ENCODE data around the gene PIK3R1. TPM values are rescaled to one million over a fixed set of nuclear protein-coding genes. Genes with fewer than 3 reads are reported as not detected.

Gene PIK3R1
- total RNA-seq, 1 donor from 2014 or later: 24.2 TPM

- Mint-ChIP-seq H3K4me3 (no peak overlapping the region), H3K9me3 (no peaks in the 10 kb centered on the region), H3K27me3 (ENCODE audit: insufficient read depth, low read depth) (no peaks in the 10 kb centered on the region), H3K27ac (no peak overlapping the region), H3K36me3 (peaks cover 52% of the 10 kb centered on the region), H3K4me1 (peaks cover 32% of the 10 kb centered on the region)
- TF ChIP-seq EZH2phosphoT487 (IDR thresholded peaks at IDR 0.05) (no peak), EZH2 (IDR thresholded peaks at IDR 0.05) (no peak), CTCF (IDR thresholded peaks at IDR 0.05) (no peak)
- Histone ChIP-seq H3K4me2 (no peak overlapping the region), H3K4me1 (no peaks in the 10 kb centered on the region), H4K20me1 (ENCODE audit: low read depth) (peaks cover 61% of the 10 kb centered on the region), H3K79me2 (ENCODE audit: low read depth) (peaks cover 22% of the 10 kb centered on the region), H2AFZ (replicated peaks) (no peak overlapping the region), H3K36me3 (no peaks in the 10 kb centered on the region), H3F3A (ENCODE audit: low read depth) (no peaks in the 10 kb centered on the region), H3K27me3 (no peaks in the 10 kb centered on the region), H3K9ac (no peak overlapping the region), H3K9me3 (ENCODE audit: low read depth) (no peaks in the 10 kb centered on the region), H3K27ac (no peak overlapping the region), H3K4me3 (no peak overlapping the region)
- no peak for DNase-seq (ENCODE audit: low spot score)
Measured at GRCh38 chr5:68226546-68227073, 11.1 kb downstream of the PIK3R1 start.

DNA sequence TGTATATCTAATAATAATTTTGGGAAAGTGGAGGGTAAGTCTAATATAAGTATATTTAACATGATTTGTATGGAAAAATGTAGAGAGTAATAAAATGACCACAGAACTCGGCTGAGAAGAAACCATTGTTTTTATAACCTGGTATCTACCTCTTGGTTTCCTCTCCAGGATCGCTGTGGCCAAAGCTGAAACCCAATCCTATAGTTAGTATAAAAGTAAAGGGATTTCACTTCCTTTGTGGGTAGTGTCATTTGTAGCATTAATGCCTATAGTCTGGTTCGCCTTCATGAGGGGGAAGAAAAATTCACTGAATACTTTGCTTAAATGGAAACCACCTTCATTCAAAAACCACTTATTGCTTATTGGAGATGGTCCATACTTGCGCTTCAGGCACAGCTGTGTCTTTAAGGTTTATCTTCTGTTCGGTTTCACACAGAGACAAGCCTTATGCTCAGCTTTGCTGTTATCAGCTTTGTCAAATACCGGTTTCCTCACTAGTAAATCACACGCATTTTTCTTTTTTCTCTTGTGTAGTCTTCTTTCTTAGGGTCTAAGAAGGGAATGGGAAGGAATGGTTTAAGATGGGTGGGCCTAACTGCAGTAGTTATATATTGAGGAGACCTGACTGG lies 12.1 kb downstream of the PIK3R1 start:
- peaks cover 46% of the 10 kb centered on the region for H3K36me3 Mint-ChIP-seq
- H3K27me3 ChIP-seq: no peaks in the 10 kb centered on the region
- no peak overlapping the region for H3K4me3 Mint-ChIP-seq
- no peaks in the 10 kb centered on the region for H3F3A ChIP-seq (ENCODE audit: low read depth)
- no peaks in the 10 kb centered on the region for H3K9me3 Mint-ChIP-seq
- no peak overlapping the region for H3K9ac ChIP-seq
- TF ChIP-seq CTCF (IDR thresholded peaks at IDR 0.05) (no peak), EZH2 (IDR thresholded peaks at IDR 0.05) (no peak), EZH2phosphoT487 (IDR thresholded peaks at IDR 0.05) (no peak)
- H3K4me2 ChIP-seq: no peak overlapping the region
- peaks cover 41% of the 10 kb centered on the region for H3K4me1 Mint-ChIP-seq
- peaks cover 66% of the 10 kb centered on the region for H4K20me1 ChIP-seq (ENCODE audit: low read depth)
- H3K27me3 Mint-ChIP-seq (ENCODE audit: insufficient read depth, low read depth): no peaks in the 10 kb centered on the region
- no peak overlapping the region for H2AFZ ChIP-seq (replicated peaks)
- H3K27ac Mint-ChIP-seq: no peak overlapping the region
- H3K4me3 ChIP-seq: no peak overlapping the region
- DNase-seq (ENCODE audit: low spot score): no peak
- H3K36me3 ChIP-seq: no peaks in the 10 kb centered on the region
- H3K4me1 ChIP-seq: peaks cover 5% of the 10 kb centered on the region
- H3K9me3 ChIP-seq (ENCODE audit: low read depth): no peaks in the 10 kb centered on the region
- H3K27ac ChIP-seq: no peak overlapping the region
- H3K79me2 ChIP-seq (ENCODE audit: low read depth): peaks cover 24% of the 10 kb centered on the region

GRCh38 chr5:68229416-68229815 lies 13.9 kb downstream of the PIK3R1 start:
- H3K4me3 ChIP-seq: no peak overlapping the region
- H3K27me3 ChIP-seq: no peaks in the 10 kb centered on the region
- H3K27me3 Mint-ChIP-seq (ENCODE audit: insufficient read depth, low read depth): no peaks in the 10 kb centered on the region
- no peaks in the 10 kb centered on the region for H3K36me3 ChIP-seq
- no peak for DNase-seq (ENCODE audit: low spot score)
- H3K9ac ChIP-seq: no peak overlapping the region
- peaks cover 27% of the 10 kb centered on the region for H3K79me2 ChIP-seq (ENCODE audit: low read depth)
- H3K9me3 ChIP-seq (ENCODE audit: low read depth): no peaks in the 10 kb centered on the region
- TF ChIP-seq CTCF (IDR thresholded peaks at IDR 0.05) (no peak), EZH2 (IDR thresholded peaks at IDR 0.05) (no peak)
- H3K27ac Mint-ChIP-seq: no peak overlapping the region
- H3K9me3 Mint-ChIP-seq: no peaks in the 10 kb centered on the region
- no peaks in the 10 kb centered on the region for H3F3A ChIP-seq (ENCODE audit: low read depth)
- H4K20me1 ChIP-seq (ENCODE audit: low read depth): peaks cover 55% of the 10 kb centered on the region
- H2AFZ ChIP-seq (replicated peaks): no peak overlapping the region
- H3K4me1 ChIP-seq: peaks cover 5% of the 10 kb centered on the region
- peaks cover 46% of the 10 kb centered on the region for H3K36me3 Mint-ChIP-seq
- H3K4me2 ChIP-seq: no peak overlapping the region
- no peak overlapping the region for H3K27ac ChIP-seq
- H3K4me3 Mint-ChIP-seq: no peak overlapping the region
- peaks cover 45% of the 10 kb centered on the region for H3K4me1 Mint-ChIP-seq

Measured in neural progenitor cell (in vitro differentiated cells).